SU-DHL-6 (cell line): ENCODE data around the gene NEGR1.
"Not testable (repeated sequence)": the region's sequence is repeated elsewhere in the genome, so short reads cannot be mapped to it uniquely, and the experiment has no call there.

ENCODE experiments used
- H2AFZ ChIP-seq: fragments of 200-600 bp; sonication (generic); 2 replicates; pipeline ENCODE4 v1.6.1; 2014; ENCODE audit warnings: low read depth, mild to moderate bottlenecking, moderate library complexity, mixed read lengths, antibody characterized with exemption, low read length; ENCODE audit not compliant: severe bottlenecking
- H3F3A ChIP-seq: fragments of 200-600 bp; shearing (Covaris generic); 2 replicates; pipeline ENCODE4 v1.6.0; 2016; ENCODE audit warnings: antibody characterized with exemption, mild to moderate bottlenecking; ENCODE audit not compliant: insufficient read depth
- H3K27ac ChIP-seq: fragments of 200-600 bp; sonication (generic); 2 replicates; pipeline ENCODE4 v1.5.1; 2016; ENCODE audit warnings: low read depth, mild to moderate bottlenecking, low read length, moderate library complexity, mixed read lengths
- H3K27me3 ChIP-seq: fragments of 200-600 bp; sonication (generic), shearing (Covaris generic); 2 replicates; pipeline ENCODE4 v1.6.0; 2014; ENCODE audit warnings: mild to moderate bottlenecking, low read length
- H3K36me3 ChIP-seq: fragments of 200-600 bp; sonication (generic); 2 replicates; pipeline ENCODE4 v1.6.1; 2014; ENCODE audit warnings: mild to moderate bottlenecking, low read length, mixed read lengths
- H3K4me2 ChIP-seq: fragments of 300-600, 200-600 bp; shearing (Covaris generic), sonication (generic); 2 replicates; pipeline ENCODE4 v1.6.0; 2014; ENCODE audit warnings: low read length, low read depth, mild to moderate bottlenecking; ENCODE audit not compliant: poor library complexity, severe bottlenecking
- H3K4me3 ChIP-seq: fragments of 200-600 bp; sonication (generic); 2 replicates; pipeline ENCODE4 v1.5.1; 2014; ENCODE audit warnings: antibody characterized with exemption, low read length, mild to moderate bottlenecking, mixed read lengths; ENCODE audit not compliant: insufficient read depth, poor library complexity, severe bottlenecking
- H3K79me2 ChIP-seq: fragments of 200-600 bp; sonication (generic); 2 replicates; pipeline ENCODE4 v1.6.1; 2014; ENCODE audit warnings: mild to moderate bottlenecking, low read length, moderate library complexity; ENCODE audit not compliant: insufficient read depth
- H3K9ac ChIP-seq: fragments of 200-600 bp; sonication (generic); 2 replicates; pipeline ENCODE4 v1.7.0; 2014; ENCODE audit warnings: mild to moderate bottlenecking, low read length
- H3K9me2 ChIP-seq: fragments of 200-600 bp; sonication (generic); replicated peaks from 2 replicates; pipeline ENCODE4 v1.6.1; 2014; ENCODE audit warnings: low read length; ENCODE audit not compliant: insufficient read depth
- H3K9me3 ChIP-seq: fragments of 200-600 bp; sonication (generic); 2 replicates; pipeline ENCODE4 v1.6.1; 2014; ENCODE audit warnings: low read length, mixed read lengths; ENCODE audit not compliant: insufficient read depth
- H4K20me1 ChIP-seq: fragments of 200-600 bp; sonication (generic); 2 replicates; pipeline ENCODE4 v1.6.1; 2014; ENCODE audit warnings: low read depth, mild to moderate bottlenecking, antibody characterized with exemption, low read length, moderate library complexity, mixed read lengths
- EZH2phosphoT487 ChIP-seq: fragments of 200-600 bp; sonication (generic), shearing (Covaris generic); conservative IDR thresholded peaks from 2 replicates; pipeline ENCODE4 v1.6.1; 2018; ENCODE audit warnings: mild to moderate bottlenecking, antibody characterized with exemption, low read length, moderate library complexity, mixed read lengths
- TF ChIP-seq, protein P1 (sequence below): fragments of 200-600 bp; sonication (generic); IDR thresholded peaks from one replicate; pipeline ENCODE4 v1.5.1; 2017; ENCODE audit warnings: antibody characterized with exemption, mild to moderate bottlenecking, low read length, moderate library complexity; ENCODE audit not compliant: insufficient read depth, poor library complexity, severe bottlenecking

The NEGR1 gene

DNA sequence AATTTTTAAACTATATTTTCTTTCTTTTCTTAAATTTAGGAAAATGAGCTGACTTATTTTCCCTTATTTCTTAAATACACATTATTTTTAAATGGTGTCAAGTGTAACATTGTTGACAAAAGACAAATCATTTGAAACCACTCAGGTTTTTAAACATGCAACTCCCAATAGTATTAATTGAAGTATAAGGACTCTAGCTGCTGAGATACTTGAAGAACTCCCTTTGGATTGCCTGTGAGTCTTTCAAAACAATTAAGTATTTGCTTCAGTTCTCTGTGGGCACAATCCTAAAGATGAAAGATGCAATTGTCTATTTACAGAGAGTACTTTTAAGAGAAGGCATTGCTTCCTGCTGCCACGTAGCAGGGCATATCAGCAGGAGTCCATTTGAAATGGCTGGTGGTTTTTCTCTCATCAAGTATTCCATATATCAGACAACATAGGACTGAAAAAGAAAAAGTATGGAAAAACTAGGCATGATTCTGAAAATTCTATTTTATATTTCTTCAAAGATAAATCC, 373.4 kb downstream of the NEGR1 start:
- H3K9me2 ChIP-seq, result no peaks in the 10 kb centered on the region; the same call in 1 of the 2 replicates
- no peaks in the 10 kb centered on the region for H3K9me3 ChIP-seq
- H3K4me2 ChIP-seq, result no peak overlapping the region
- H3K36me3 ChIP-seq, result no peaks in the 10 kb centered on the region
- no peaks in the 10 kb centered on the region for H3K79me2 ChIP-seq
- H3F3A ChIP-seq, result no peaks in the 10 kb centered on the region
- no peak overlapping the region for H2AFZ ChIP-seq
- no peak overlapping the region for H3K9ac ChIP-seq
- no peaks in the 10 kb centered on the region for H4K20me1 ChIP-seq
- TF ChIP-seq, protein P1, sequence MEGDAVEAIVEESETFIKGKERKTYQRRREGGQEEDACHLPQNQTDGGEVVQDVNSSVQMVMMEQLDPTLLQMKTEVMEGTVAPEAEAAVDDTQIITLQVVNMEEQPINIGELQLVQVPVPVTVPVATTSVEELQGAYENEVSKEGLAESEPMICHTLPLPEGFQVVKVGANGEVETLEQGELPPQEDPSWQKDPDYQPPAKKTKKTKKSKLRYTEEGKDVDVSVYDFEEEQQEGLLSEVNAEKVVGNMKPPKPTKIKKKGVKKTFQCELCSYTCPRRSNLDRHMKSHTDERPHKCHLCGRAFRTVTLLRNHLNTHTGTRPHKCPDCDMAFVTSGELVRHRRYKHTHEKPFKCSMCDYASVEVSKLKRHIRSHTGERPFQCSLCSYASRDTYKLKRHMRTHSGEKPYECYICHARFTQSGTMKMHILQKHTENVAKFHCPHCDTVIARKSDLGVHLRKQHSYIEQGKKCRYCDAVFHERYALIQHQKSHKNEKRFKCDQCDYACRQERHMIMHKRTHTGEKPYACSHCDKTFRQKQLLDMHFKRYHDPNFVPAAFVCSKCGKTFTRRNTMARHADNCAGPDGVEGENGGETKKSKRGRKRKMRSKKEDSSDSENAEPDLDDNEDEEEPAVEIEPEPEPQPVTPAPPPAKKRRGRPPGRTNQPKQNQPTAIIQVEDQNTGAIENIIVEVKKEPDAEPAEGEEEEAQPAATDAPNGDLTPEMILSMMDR, result no peak
- TF ChIP-seq EZH2phosphoT487, result no peak
- H3K4me3 ChIP-seq, result no peak overlapping the region
- no peaks in the 10 kb centered on the region for H3K27me3 ChIP-seq
- H3K27ac ChIP-seq, result no peak overlapping the region

- H3K9me3 ChIP-seq, result no peaks in the 10 kb centered on the region
- no peaks in the 10 kb centered on the region for H4K20me1 ChIP-seq
- no peaks in the 10 kb centered on the region; the same call in 1 of the 2 replicates for H3K9me2 ChIP-seq
- no peaks in the 10 kb centered on the region for H3K36me3 ChIP-seq
- no peak overlapping the region for H3K4me2 ChIP-seq
- H3K79me2 ChIP-seq, result no peaks in the 10 kb centered on the region
- no peaks in the 10 kb centered on the region for H3F3A ChIP-seq
- H2AFZ ChIP-seq, result no peak overlapping the region
- TF ChIP-seq EZH2phosphoT487, result no peak
- TF ChIP-seq, protein P1, result no peak
- no peak overlapping the region for H3K27ac ChIP-seq
- H3K27me3 ChIP-seq, result no peaks in the 10 kb centered on the region
- no peak overlapping the region for H3K4me3 ChIP-seq
- H3K9ac ChIP-seq, result no peak overlapping the region
These were observed 374.0 kb downstream of the NEGR1 start for GRCh38 chr1:71908303-71908702.

DNA sequence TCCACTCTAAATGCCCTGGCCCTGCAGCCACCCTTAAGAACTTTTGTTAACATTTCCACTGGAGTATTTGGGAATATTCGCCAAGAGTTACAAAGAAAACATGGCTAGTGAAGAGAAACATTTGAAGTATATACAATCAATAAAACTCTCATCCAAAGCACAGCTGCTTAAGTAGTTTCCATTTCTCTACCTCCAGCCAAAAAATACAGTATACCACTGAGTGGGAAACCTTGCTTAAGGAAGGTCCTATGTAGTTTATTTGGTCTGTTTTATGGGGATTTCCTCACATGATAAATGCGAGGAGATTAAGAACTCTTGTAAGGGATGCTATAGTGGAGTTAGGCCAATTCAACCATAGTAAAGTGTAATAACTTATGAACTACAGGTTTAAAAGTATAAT, 382.5 kb downstream of the NEGR1 start:
- Histone ChIP-seq H3K9ac (no peak overlapping the region), H3F3A (no peaks in the 10 kb centered on the region), H4K20me1 (no peaks in the 10 kb centered on the region), H3K79me2 (no peaks in the 10 kb centered on the region), H3K27me3 (no peaks in the 10 kb centered on the region), H3K27ac (no peak overlapping the region), H3K36me3 (no peaks in the 10 kb centered on the region), H3K4me3 (no peak overlapping the region), H3K9me3 (no peaks in the 10 kb centered on the region), H3K9me2 (no peaks in the 10 kb centered on the region), H3K4me2 (no peak overlapping the region), H2AFZ (no peak overlapping the region)
- TF ChIP-seq, protein P1, result no peak
- TF ChIP-seq EZH2phosphoT487, result no peak

- H3K27ac ChIP-seq, H3K9ac ChIP-seq, H3K36me3 ChIP-seq, H3K4me2 ChIP-seq, H3K4me3 ChIP-seq, H3F3A ChIP-seq, H3K79me2 ChIP-seq, H2AFZ ChIP-seq, H4K20me1 ChIP-seq, H3K9me2 ChIP-seq, H3K9me3 ChIP-seq, H3K27me3 ChIP-seq: not testable (repeated sequence)
These were observed 394.2 kb downstream of the NEGR1 start for GRCh38 chr1:71888166-71888565.
